IPS-18a (cell line): Measurements from ENCODE around the gene WDR35.

Experiments
- H3K27ac ChIP-seq: one replicate; pipeline ENCODE4 v1.5.1; 2013; ENCODE audit warnings: low read length
- H3K27me3 ChIP-seq: one replicate; pipeline ENCODE4 v1.6.1; 2013; ENCODE audit warnings: mild to moderate bottlenecking, low read length; ENCODE audit not compliant: control insufficient read depth, insufficient read depth
- H3K36me3 ChIP-seq: one replicate; pipeline ENCODE4 v1.6.1; 2013; ENCODE audit warnings: low read depth, low read length; ENCODE audit not compliant: control insufficient read depth
- H3K4me1 ChIP-seq: one replicate; pipeline ENCODE4 v1.6.1; 2013; ENCODE audit warnings: low read depth, low read length; ENCODE audit not compliant: control insufficient read depth
- H3K4me3 ChIP-seq: one replicate; pipeline ENCODE4 v1.5.1; 2013; ENCODE audit warnings: low read length
- H3K9ac ChIP-seq: one replicate; pipeline ENCODE4 v1.6.1; 2013; ENCODE audit warnings: mild to moderate bottlenecking, low read length, moderate library complexity
- H3K9me3 ChIP-seq: one replicate; pipeline ENCODE4 v1.6.1; 2013; ENCODE audit warnings: low read depth, low read length; ENCODE audit not compliant: control insufficient read depth

The WDR35 gene

GRCh38 chr2:19989667-19990415 lies at the start of gene WDR35:
WDR35 (minus strand) TSS chr2:19990105; CDS start chr2:19990015, 90 bp downstream.
- Histone ChIP-seq H3K4me1 (peaks cover 19% of the 10 kb centered on the region), H3K27me3 (no peaks in the 10 kb centered on the region), H3K9me3 (no peaks in the 10 kb centered on the region), H3K4me3 (peak within 1 kb of the TSS; percentile 80), H3K36me3 (peaks cover 5% of the 10 kb centered on the region), H3K9ac (peak within 1 kb of the TSS; percentile 66), H3K27ac (peak within 1 kb of the TSS; percentile 42)

- Histone ChIP-seq H3K27me3 (no peaks in the 10 kb centered on the region), H3K27ac (no peak overlapping the region), H3K4me1 (no peaks in the 10 kb centered on the region), H3K9me3 (no peaks in the 10 kb centered on the region), H3K4me3 (no peak overlapping the region), H3K9ac (no peak overlapping the region), H3K36me3 (peaks cover 73% of the 10 kb centered on the region)
These were observed 47.8 kb upstream of the WDR35 start for GRCh38 chr2:20037660-20038059.

- Histone ChIP-seq H3K36me3 (peaks cover 87% of the 10 kb centered on the region), H3K9ac (no peak overlapping the region), H3K4me3 (no peak overlapping the region), H3K27ac (no peak overlapping the region), H3K27me3 (no peaks in the 10 kb centered on the region), H3K4me1 (no peaks in the 10 kb centered on the region), H3K9me3 (no peaks in the 10 kb centered on the region)
These were observed 46.2 kb upstream of the WDR35 start for GRCh38 chr2:20035955-20036666.

- H3K9me3 ChIP-seq = no peaks in the 10 kb centered on the region
- H3K4me1 ChIP-seq = no peaks in the 10 kb centered on the region
- H3K36me3 ChIP-seq = peaks cover 77% of the 10 kb centered on the region
- no peak overlapping the region for H3K27ac ChIP-seq
- H3K27me3 ChIP-seq = no peaks in the 10 kb centered on the region
- no peak overlapping the region for H3K9ac ChIP-seq
- no peak overlapping the region for H3K4me3 ChIP-seq
These were observed 44.9 kb upstream of the WDR35 start for GRCh38 chr2:20034821-20035220.

GRCh38 chr2:20034218-20034617 lies 44.3 kb upstream of the WDR35 start:
- no peak overlapping the region for H3K4me3 ChIP-seq
- H3K9ac ChIP-seq = no peak overlapping the region
- H3K27me3 ChIP-seq = no peaks in the 10 kb centered on the region
- H3K36me3 ChIP-seq = peaks cover 75% of the 10 kb centered on the region
- no peaks in the 10 kb centered on the region for H3K9me3 ChIP-seq
- H3K27ac ChIP-seq = no peak overlapping the region
- no peaks in the 10 kb centered on the region for H3K4me1 ChIP-seq

GRCh38 chr2:20033322-20033721 lies 43.4 kb upstream of the WDR35 start:
- H3K36me3 ChIP-seq = peaks cover 67% of the 10 kb centered on the region
- H3K9ac ChIP-seq = no peak overlapping the region
- no peaks in the 10 kb centered on the region for H3K9me3 ChIP-seq
- H3K4me3 ChIP-seq = no peak overlapping the region
- H3K4me1 ChIP-seq = no peaks in the 10 kb centered on the region
- H3K27me3 ChIP-seq = no peaks in the 10 kb centered on the region
- H3K27ac ChIP-seq = no peak overlapping the region

GRCh38 chr2:20030224-20030623 lies 40.3 kb upstream of the WDR35 start:
- Histone ChIP-seq H3K4me3 (no peak overlapping the region), H3K27ac (no peak overlapping the region), H3K9ac (no peak overlapping the region), H3K9me3 (no peaks in the 10 kb centered on the region), H3K27me3 (no peaks in the 10 kb centered on the region), H3K4me1 (no peaks in the 10 kb centered on the region), H3K36me3 (peaks cover 40% of the 10 kb centered on the region)

- H3K27me3 ChIP-seq = no peaks in the 10 kb centered on the region
- no peaks in the 10 kb centered on the region for H3K4me1 ChIP-seq
- H3K9ac ChIP-seq = no peak overlapping the region
- H3K27ac ChIP-seq = no peak overlapping the region
- peaks cover 17% of the 10 kb centered on the region for H3K36me3 ChIP-seq
- no peaks in the 10 kb centered on the region for H3K9me3 ChIP-seq
- H3K4me3 ChIP-seq = no peak overlapping the region
These were observed 38.0 kb upstream of the WDR35 start for GRCh38 chr2:20027705-20028434.

- Histone ChIP-seq H3K9me3 (no peaks in the 10 kb centered on the region), H3K27me3 (no peaks in the 10 kb centered on the region), H3K4me1 (no peaks in the 10 kb centered on the region), H3K9ac (no peak overlapping the region), H3K27ac (no peak overlapping the region), H3K4me3 (no peak overlapping the region), H3K36me3 (peaks cover 11% of the 10 kb centered on the region)
These were observed 37.4 kb upstream of the WDR35 start for GRCh38 chr2:20027260-20027677.

- Histone ChIP-seq H3K27me3 (no peaks in the 10 kb centered on the region), H3K27ac (no peak overlapping the region), H3K9ac (no peak overlapping the region), H3K4me3 (no peak overlapping the region), H3K36me3 (no peaks in the 10 kb centered on the region), H3K9me3 (peaks cover 7% of the 10 kb centered on the region), H3K4me1 (no peaks in the 10 kb centered on the region)
These were observed 35.3 kb upstream of the WDR35 start for GRCh38 chr2:20025065-20025786.

- no peaks in the 10 kb centered on the region for H3K27me3 ChIP-seq
- no peak overlapping the region for H3K9ac ChIP-seq
- no peaks in the 10 kb centered on the region for H3K4me1 ChIP-seq
- no peak overlapping the region for H3K27ac ChIP-seq
- H3K36me3 ChIP-seq = no peaks in the 10 kb centered on the region
- H3K9me3 ChIP-seq = peaks cover 7% of the 10 kb centered on the region
- no peak overlapping the region for H3K4me3 ChIP-seq
These were observed 33.8 kb upstream of the WDR35 start for GRCh38 chr2:20023688-20024087.
